Eye (tissue), 1 donor: ENCODE data around the gene CAMTA1.

Source experiments
- DNase-seq: peaks from one replicate; pipeline ENCODE4 v3.0.0-alpha.2; 2015

CAMTA1 gene

DNA sequence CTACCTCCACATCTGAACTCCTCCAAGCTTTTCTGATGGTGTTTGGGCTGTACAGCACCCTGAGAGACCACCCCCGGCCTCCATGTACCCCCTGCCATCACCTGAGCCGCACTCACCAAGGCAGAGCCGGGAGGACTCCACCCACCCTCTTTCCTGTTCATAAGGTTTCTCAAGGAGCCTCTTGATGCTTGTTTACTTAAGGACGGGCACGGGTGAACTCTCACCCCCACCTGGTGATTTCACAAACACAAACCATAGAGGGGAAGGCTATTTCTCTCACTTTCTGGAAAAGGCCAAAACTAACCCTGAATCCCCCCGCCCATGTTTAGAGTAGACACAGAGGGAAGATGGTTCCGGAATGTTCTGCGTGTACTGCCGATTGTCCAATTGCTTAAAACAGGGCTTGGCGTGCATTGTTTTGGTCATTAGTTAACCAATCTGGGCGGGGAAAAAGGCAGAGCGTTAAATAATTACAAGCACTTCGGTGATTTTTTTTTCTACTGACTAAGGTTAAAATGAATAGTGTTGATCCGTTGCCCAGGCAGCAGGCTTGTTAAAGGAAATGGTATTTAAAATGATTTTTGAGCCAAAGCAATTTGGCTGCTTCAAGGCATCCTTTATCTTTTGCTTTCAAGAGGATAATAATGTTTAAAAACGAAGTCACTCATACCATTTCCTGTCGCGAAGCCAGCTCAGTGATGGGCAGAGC lies 706.0 kb downstream of the CAMTA1 start:
- no peak for DNase-seq

DNA sequence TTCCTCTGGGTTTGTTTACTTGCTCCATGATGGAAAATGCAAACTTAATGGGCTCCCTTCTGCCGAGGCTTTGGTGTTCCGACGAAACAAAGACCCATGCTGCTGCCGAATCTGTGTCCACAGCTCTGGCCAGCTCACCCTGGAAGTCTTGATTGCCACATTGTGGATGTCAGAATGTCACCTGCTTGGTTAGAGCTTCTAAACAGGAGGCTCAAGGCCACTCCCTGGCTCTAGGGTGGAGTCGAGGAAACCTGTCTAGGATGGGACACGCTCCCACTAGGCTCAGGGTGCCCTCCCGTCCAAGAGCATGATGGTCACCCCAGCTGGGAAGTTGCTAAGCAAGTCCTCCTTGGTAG lies 706.5 kb downstream of the CAMTA1 start:
- DNase-seq = no peak

DNA sequence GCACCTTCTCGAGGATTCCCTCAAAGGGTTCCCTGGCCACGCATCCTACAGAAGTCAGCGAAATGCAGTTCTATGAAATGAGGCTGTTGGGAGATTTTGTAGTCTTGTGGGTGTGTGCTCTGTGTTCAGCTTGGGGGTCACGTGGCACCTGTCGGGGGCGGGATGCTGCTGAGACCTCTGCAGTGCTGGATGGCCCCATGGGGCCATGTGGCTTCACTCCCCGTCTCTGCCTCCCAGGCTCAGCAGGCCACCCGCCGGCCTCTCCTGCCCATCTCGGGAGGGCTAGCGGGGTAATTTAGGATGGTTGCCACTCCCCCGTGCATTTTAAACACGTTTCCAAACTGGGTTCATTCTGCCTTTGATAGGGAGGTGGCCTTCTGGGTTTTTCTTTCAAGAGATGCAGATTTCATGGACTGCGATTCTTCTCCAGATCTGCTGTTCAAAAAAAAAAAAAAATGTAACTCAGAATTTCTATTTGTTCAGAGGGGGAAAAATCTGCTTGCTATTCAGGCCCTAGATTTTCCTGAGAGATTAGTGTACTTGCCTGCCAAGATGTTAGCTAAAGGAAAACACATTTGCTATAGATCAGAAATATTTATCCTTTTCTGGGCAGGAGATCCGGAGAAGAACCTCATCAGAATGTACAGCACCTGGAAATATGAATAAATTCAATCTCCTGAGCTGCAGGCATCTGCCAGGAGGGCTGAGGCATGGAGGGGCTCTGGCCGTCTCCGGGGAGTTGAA lies 708.6 kb downstream of the CAMTA1 start:
- DNase-seq = no peak

DNA sequence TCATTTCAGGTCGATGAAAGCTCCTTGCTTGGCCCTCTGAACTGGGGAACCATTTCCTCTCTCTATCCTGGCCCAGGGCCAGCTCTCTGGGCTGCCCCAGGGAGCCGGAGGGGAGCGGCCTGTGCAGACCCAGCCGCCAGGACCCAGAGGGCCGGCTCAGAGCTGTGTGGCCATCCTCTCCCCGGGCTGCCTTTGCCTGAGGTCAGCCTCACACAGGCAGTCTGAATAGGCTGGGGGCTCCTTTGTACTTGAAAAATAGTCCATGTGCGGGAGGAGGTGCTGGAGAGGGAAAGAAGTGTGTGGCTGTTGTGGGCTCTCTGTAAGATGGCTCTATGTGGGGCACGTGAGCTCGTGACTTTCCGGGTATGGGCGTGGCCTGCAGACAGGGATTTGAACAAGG lies 710.7 kb downstream of the CAMTA1 start:
- DNase-seq = peak; percentile 52

DNA sequence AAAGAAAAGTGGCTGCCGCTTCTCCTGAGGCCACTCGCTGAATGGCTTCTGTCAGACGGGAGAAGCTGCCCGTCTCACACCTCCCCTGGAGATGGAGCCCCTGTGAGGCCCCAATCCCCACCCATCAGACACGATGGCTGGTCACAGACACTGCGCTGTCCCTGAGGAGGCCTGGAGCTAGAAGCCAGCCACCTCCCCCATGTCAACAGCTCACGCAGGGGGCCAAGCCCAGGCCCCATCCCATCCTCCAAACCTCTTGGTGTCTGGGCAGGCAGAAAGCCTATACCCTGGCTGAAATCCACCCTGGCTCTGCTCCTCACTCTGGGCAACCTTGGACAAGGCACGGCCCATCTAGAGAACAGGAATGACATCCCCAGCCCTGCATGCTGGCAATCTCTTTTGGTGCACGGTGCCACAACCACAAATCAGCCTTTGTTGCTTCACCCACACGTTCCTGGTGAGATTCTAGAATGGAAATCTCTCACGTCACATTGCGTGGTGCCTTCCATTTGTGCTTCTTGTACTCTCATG lies 711.9 kb downstream of the CAMTA1 start:
- no peak for DNase-seq

DNA sequence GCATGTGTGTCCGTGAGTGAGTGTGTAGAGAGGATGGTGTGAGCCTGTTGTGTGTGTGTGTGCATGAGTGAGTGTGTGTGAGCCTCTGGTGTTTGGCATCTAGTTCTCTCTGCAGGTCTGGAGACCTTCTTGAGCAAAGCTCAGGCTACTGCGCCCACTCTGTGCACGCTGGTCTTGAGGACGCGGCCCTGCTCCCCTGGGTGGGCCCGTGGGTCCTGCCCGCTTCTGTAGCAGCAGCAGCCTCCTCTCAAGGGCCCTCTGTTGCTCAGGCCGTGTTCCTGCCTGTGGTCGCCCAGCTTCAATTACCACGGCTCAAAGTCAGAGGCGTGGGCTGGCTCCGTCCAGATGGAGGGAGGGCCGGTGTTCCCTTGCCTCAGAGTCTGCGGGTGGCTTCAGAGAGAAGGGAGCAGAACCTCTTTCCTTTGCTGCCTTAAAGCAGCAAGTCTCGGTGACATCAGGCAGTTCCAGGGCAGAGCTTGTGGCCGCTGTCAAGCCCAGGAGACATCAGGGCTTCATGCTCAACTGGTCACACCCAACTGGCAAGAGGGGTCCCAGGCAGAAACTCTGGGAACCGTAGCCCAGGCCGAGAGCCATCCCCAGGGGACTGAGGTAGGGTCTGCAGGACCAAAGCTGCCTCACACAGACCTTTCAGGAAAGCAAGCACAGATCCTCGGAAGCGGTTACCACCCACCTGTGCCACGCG lies 715.3 kb downstream of the CAMTA1 start:
- DNase-seq = no peak

DNA sequence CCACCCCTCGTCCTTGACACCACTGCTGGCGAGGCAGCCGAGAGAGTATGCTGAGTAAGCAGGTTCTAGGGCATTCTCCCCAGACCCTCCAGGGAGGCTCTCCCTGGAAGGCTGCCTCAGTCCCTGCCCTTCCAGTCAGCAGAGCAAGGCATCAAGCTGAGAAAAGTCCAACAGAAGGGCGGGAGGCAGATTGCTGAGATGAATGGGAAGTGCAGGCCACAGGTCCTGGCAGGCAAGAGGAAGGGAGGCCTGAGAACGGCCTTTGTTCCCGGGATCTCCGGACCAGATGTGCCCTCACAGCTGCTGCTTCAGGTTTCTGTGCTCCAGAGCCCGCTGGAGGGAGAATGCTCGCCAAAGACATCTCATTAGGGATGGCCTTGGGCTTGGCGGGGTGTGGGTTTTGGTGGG lies 715.8 kb downstream of the CAMTA1 start:
- DNase-seq = peak; percentile 73

DNA sequence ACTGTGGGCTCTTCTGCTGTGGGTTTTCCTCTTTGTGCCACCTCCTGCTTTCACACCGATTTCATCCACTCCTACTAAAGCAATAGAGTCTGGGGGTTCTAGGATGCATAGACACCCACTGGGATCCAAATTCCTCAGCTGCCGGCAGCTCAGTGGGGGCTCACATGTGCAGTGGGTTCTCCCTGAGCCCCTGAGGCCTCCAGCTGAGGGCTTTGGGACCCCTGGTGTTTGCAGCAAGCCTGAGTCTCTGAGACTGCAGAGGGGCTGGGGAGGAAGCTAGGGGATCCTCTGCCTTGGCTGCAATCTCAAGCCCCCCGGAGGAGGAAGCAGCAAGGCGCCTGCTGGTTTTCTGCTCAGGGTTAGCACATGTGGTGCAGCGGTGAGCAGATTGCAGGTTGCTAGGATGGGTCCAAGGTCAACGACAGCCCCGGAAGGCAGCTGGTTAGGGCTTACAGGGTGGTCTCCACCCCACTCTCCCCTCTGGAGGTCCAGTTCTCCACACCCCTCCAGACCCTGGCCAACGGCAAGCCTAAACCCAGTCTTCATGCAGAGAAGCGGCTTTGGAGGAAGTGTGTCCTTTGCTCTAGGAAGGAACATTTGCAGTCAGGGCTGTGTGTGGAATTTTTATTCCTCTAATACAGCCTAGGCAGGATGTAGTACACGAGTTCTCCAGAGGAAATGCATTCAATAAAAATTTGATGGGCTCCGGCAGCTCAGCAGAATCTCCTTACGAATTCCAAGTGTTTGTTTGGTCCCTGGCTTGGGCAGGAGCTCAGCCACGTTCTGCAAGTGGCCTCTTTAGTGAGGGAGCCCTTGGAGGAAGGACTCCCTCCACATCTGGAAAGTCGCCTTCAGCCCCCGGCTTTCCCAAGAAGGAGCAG lies 716.7 kb downstream of the CAMTA1 start:
- DNase-seq = no peak

DNA sequence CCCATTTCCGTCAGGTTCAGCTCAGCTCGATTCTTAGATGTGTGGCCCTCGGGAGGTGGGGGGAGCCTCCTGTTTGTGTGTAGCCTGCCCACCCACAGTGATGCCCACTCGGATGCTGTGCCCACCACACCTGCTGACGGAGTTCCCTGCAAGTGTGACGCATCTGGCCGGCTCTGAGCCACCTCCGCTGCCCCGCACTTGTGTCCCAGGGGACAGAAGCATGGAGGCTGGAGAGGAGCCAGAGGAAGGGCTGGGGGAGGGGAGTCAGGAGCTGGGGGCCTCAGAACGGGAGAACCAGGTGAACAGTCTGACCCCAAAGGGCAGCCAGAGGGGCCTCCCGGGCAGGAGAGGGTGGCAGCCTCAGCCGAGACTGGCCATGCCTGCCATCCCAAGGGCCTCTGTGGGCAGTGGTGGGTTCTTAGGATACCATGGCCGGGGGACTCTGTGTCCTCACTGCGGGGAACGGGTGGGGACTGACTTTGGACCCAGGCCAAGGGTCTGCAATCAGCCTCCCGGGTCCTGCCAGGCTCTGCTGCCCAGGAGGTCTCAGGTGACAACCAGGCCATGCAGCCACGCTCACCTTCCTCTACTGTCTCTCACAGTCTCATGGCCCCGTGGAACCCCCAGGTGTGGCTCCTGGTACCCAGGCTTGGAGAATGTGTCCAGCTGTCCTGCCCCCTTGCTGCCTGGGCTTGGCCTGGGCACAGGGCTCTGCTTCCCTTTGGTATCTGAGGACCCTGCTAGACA lies 718.6 kb downstream of the CAMTA1 start:
- no peak for DNase-seq

DNA sequence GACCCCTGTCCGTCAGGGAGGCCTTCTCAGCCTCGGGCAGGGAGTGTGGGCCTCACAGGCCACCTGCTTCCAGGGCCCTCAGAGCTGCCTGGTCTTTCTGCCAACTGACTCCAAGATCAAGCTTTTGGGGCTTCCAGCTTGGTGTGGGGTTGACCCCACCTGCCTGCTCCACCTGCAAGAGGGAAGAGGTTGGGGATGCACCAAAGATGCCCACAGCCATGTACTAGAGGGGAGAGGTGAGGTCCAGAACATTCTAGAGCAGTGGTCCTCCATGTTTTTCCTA lies 719.1 kb downstream of the CAMTA1 start:
- no peak for DNase-seq

DNA sequence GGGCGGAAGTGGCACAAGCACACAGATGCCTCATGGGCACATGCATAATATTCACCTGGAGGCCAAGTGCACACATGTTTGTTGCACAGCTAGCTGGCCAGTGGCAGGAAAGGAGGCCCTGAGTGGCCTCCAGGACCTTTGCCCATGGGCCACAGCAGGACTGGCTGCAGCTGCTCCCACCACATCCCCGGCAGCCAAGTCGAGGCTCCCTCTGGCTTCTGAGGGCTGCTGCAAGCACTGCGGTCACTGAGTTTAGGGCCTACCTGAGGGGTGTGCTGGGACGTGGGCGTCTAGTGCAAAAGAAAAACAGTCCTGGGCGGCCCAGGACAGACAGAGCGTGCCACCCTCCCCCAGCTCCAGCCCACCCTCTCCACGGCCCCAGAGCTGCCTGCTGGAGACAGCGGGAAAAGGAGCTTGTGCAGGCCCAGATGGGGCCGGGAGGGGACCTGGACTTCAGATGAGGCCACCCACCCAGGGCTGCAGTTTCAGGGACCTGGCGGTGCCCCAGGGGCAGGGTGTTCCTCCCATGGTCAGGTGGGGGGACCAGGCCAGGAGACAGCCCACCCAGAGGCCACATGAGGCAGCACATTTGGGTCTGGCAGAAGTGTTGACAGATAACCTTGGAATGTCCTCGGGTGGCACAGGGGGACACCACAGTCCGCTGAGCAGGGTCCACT lies 720.0 kb downstream of the CAMTA1 start:
- DNase-seq = no peak

DNA sequence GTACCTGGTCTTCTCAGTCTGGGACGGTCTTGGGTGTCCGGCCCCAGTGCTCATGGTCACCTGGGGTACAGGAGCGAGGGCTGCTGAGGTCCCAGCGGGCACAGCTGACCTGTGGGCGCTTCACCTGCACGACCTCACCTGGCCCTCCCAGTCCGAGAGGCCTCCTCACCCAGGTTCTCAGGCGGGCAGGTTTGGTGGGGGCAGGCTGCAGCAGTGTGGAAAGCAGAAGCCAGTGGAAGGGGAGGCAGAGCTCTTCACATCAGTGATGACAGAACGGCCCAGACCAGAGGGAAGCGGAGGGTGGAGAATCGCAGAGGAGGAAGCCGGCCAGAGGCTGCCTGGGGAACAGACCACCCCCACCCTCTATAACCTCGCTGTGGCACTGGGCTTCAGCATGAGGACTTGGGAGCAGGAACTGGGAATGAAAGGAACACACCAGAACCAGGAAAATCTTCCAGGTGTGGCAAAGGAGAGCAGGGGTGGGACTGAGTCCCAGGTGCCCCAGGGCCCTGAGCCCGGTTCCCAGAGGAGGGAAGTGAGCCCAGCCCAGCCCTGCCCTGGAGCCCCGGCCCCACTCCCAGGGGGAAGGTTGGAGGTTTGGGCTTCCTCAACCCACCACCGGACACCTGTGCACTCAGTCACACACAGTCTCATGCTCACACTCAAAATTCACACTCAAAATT lies 720.7 kb downstream of the CAMTA1 start:
- no peak for DNase-seq

DNA sequence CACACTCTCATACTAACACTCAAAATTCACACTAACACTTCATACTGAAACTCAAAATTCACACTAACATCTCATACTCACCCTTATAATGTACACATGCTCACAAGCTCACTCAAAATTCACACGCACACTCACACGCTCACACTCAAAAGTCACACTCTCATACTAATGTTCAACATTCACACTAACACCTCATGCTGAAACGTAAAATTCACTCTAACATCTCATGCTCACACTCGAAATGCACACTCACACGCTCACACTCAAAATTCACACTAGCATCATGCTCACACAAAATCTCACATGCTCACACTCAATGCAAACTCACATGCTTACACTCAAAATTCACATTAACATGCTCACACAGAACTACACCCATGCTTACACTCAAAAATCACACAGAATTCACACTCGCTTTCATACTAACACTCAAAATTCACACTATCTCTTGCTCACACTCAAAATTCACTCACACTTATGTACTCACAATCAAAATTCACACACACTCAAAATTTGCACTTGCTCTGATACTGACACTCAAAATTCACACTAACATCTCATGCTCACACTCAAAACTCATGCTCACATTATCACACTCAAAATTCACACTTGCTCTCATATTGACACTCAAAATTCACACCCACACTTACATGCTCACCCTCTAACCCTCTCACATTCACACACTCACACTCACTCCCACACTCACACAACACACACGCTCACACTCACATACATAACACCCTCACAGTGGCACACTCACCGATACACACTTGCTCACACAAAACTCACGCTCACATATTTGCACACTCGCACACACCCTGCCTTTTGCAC lies 721.4 kb downstream of the CAMTA1 start:
- DNase-seq = no peak

DNA sequence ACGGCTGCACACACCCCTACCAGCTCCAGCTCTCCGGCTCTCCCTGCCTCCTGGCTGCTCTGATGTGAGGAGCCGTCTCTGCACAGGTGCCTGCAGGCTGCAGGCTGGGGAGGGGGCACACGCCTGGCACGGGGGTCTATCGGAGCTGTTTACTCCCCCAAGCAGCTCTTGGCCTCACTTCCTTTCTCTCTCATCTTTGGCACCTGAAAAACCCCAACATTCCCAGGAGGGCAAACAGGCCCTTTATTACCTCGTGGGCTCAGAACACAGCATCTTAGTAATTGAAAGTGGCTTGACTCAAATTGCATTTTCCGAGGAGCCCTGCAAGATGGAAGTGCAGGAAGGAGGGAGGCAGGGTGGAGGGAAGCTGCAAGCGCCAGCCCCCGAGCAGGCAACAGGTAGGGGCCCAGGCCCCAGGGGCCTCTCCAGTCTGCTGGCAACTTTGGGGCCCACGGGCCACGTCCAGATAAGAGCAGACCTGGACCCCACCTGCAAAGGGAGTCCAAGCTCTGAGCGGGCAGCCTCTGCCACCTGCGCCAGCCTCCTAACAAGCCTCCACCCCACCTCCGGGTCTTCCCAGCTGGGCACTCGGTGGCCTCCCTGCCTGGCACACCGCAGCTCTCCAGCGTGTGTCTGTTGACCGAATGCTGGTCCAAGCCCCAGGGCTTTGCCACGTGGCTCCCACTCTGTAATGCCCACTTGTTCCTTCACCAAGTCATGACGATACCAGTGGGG lies 722.2 kb downstream of the CAMTA1 start:
- DNase-seq = no peak

DNA sequence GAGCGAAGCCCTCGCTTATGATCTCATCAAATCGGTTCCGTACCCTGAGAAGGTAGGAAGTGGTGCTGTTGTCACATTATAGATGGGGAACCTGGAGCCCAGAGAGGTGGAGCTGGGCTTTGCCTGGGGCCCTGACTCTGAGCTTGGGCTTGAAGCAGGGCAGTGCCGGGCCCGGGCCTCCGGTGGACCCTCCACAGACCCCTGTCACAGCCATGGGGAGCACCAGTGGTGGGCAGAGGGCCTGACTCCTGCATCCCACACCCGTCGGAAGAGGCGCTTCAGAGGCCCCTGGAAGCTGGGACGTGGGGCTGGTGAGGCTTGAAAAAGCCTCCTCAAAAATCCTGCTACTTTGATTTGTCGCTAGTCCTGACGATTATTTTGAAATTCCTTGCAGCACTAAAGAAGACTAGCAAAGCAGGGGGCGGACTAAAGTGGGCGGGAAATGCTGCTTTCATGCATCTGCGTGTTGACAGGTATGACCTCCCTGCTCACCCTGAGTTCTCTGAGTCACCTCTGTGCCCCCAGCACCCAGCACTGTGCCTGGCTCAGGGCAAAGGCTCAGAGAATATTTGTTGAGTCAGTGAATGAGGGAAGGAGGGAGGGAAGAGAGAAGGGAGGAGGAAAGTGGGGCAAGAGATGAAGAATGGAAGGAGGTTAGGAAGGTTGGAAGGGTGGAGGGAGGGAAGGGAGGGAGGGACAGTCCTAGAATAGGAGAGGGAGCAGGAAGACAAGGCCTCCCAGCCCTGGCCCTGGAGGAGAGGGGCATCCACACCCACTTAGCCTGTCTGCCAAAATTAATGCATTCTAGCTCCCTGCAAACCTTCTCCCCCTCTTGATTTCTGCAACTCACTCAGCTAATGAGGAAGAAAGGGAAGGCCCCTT lies 723.0 kb downstream of the CAMTA1 start:
- no peak for DNase-seq

DNA sequence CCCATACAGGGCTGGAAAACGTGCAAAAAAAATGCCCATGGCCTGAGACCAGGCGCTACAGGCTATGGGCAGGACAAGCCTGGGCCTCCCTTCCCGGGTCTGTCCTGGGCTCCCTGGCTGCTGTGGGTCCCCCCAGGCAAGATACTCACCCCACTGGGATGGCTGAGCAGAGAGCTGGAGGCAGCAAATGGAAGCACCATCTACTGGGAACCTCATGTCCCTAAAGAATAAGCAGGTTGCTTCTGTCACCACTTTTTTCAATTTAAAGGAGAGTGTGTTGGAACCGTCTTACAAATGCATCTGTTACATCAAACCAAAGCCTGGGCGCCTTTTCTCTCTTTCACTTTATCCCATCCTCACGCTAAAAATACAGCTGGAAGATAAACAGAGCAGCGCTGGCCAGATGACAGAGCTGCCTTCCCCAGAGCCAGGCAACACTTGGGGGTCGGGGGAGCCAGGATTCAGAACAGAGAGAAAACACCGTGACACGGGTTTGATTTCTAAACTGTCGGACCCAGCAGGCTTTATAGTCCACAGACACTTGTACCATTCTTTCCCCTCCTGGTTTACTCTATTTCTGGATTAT lies 723.8 kb downstream of the CAMTA1 start:
- no peak for DNase-seq

DNA sequence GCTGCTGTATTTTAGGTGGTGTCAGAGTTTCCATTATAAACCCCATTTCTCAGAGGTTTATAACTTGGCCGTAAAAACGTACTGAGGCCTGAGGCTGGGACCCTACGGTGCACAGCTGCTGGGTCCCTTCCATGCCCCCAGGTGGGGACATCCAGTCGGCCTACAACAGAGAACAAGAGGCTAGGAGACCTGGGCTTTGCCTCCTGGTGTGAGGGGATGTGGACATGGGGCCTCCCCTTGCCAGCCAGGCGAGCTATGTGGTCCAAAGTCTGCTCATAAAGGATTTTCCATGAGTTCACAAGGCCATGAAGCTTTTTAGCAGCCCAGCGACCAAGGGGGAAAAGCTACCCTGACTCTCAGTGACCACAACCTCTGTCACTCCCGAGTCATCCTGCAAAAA lies 724.3 kb downstream of the CAMTA1 start:
- no peak for DNase-seq

DNA sequence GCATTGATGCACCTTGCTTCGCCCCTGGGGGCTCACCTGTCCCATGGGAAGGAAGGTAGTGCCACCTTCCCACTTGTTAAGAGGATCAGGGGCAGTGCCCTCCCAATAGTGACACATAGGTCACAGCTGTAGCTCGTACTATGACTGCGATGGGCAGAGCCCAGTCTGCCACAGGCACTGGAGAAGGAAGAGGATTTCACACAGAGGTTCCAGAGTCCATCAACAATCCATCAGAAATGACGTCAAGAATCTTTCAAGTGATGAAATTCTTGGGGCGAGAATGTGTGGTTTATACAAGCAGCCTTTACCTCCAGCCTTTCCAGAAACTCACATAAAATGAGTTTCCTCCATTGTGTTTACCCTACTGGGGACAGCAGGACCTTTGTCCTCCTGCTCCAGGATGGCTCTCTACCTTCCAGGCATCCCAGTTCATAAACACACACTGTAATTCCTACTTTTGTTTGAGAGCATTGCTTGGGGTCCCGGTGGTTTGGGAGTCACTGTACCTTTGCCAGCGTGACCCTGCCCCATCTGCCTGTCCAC lies 725.2 kb downstream of the CAMTA1 start:
- no peak for DNase-seq
